Body of pancreas (tissue), 4 donors: ENCODE data around the gene CALCOCO1. TPM values are rescaled to one million over a fixed set of nuclear protein-coding genes. Genes with fewer than 3 reads are reported as not detected.
"Not testable (repeated sequence)": the region's sequence is repeated elsewhere in the genome, so short reads cannot be mapped to it uniquely, and the experiment has no call there.

Experiments
- ATAC-seq: fragments of 150-250 bp; one replicate; pipeline ENCODE4 v1.9.1; 2016
- DNase-seq, 4 donors: peaks; one replicate each; pipeline ENCODE4 v3.0.0-alpha.2; 2019
- H3K27ac ChIP-seq, 4 donors: fragments of 200-600 bp; sonication (generic); 1 replicate in 3 of 4; 2 replicates in 1 of 4; pipeline versions ENCODE4 v1.5.1 to v1.6.1; 2016 to 2019; ENCODE audit warnings: mild to moderate bottlenecking in 1 of 4, mixed read lengths in 1 of 4, moderate library complexity in 1 of 4
- H3K27me3 ChIP-seq, 2 donors: fragments of 200-600 bp; sonication (generic); one replicate each; pipeline ENCODE4 v1.6.0; 2016; ENCODE audit warnings: mild to moderate bottlenecking in 1 of 2
- H3K36me3 ChIP-seq, 2 donors: fragments of 200-600 bp; sonication (generic); replicated peaks in 1 of 2; 2 replicates each; pipeline ENCODE4 v1.5.1; 2016; ENCODE audit warnings: low read depth in 2 of 2; ENCODE audit not compliant: insufficient read depth in 1 of 2
- H3K4me1 ChIP-seq: fragments of 200-600 bp; sonication (generic); one replicate; pipeline ENCODE4 v1.6.0; 2016
- H3K4me3 ChIP-seq, 2 donors: fragments of 200-600 bp; sonication (generic); 1 replicate in 1 of 2; 2 replicates in 1 of 2; pipeline ENCODE4 v1.5.1; 2016 to 2019
- H3K9me3 ChIP-seq, 3 donors: fragments of 200-600 bp; sonication (generic); 1 replicate in 2 of 3; 2 replicates in 1 of 3; pipeline ENCODE4 v1.5.1; 2016
- CTCF ChIP-seq, 7 experiments: fragments of 450-650 bp in 4 of 7; fragments of 200-600 bp in 3 of 7; sonication (generic) in 3 of 7; IDR thresholded peaks; one replicate each; pipeline ENCODE4 v1.5.1; 2016 to 2019; ENCODE audit warnings: antibody characterized with exemption in 7 of 7
- POLR2A ChIP-seq, 3 donors: fragments of 450-650 bp; IDR thresholded peaks; one replicate each; pipeline ENCODE4 v1.6.1; 2016; ENCODE audit warnings: antibody characterized with exemption in 3 of 3, mild to moderate bottlenecking in 2 of 3
- WGBS, 2 donors: methylation state at CpG; one replicate each; pipeline ENCODE4 v1.1.5; 2017; 5-methylcytosine and 5-hydroxymethylcytosine counted together
- intact Hi-C: fragments of 100-400 bp; cut with DNase I; formaldehyde crosslinking; loops from one replicate; pipeline ENCODE4 v1.15.1; 2023
- total RNA-seq, 2 donors: library from RNA; depleted of rRNA; stranded (reverse); fragments of >200 nt; gene quantifications; one replicate each; pipeline ENCODE4 v1.1.0, GENCODE V29; 2016

The CALCOCO1 gene
- total RNA-seq, 2 donors from 2014 or later, result 109 to 153 TPM

- WGBS, 2 donors, result 76 to 78% methylated on average over 5 of the region's 5 CpGs
- ATAC-seq (no peak), DNase-seq (no peak)
- no peaks in the 10 kb centered on the region for H3K27me3 ChIP-seq
- intact Hi-C loops, result no loop called here
- no peak overlapping the region for H3K4me3 ChIP-seq
- no peaks in the 10 kb centered on the region for H3K4me1 ChIP-seq
- H3K27ac ChIP-seq, result no peak overlapping the region
- H3K36me3 ChIP-seq, result no peaks in the 10 kb centered on the region
- TF ChIP-seq CTCF (IDR thresholded peaks at IDR 0.05), result no peak
- no peaks in the 10 kb centered on the region for H3K9me3 ChIP-seq
These were observed 41.7 kb upstream of the CALCOCO1 start for GRCh38 chr12:53768976-53769375.

DNA sequence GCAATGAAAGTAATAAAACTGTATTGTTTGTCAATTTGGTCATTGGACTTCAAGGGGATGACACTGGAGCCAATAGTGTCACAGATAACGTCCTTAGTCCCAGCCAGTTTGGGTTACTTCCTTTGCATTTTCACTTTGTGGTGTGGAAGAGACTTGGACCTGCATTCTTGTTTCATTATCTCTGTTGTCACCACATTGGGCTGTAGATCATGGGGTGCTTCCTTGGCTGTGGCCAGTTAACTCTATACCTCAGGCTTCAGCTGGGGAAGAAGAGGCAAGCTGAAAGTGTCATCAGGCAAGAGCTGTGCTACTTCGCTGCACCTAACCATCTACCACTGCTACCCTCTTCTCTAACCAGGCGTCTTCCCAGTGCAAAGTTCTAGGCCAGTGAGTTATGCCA is 39.6 kb upstream of the CALCOCO1 start:
- intact Hi-C loops, result no loop called here
- DNase-seq (no peak), ATAC-seq (no peak)
- Histone ChIP-seq H3K4me1 (no peaks in the 10 kb centered on the region), H3K27ac (no peak overlapping the region), H3K4me3 (no peak overlapping the region), H3K36me3 (no peaks in the 10 kb centered on the region), H3K27me3 (no peaks in the 10 kb centered on the region), H3K9me3 (no peaks in the 10 kb centered on the region)
- 66 to 75% methylated on average over 3 of the region's 3 CpGs for WGBS, 2 donors
- no peak for TF ChIP-seq POLR2A (IDR thresholded peaks at IDR 0.05)

DNA sequence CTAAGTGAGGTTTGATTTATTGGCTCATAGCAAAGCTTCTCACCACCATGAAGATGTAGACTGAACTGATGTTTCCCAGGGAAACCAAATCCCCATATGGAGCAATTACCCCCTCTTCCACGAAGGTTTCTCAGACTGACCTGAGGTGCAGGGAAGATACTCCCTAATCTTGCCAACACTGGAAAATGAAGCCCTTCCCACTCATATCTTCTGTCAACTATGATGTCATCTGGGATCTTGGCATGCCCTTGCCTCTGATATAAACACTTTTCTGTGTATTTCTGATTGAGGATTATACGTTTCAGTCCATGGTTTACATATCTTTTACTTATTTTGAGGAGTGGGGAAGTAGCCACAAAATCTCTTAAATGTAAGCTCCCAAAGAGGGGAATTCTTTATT is 38.6 kb upstream of the CALCOCO1 start:
- H3K27me3 ChIP-seq, result no peaks in the 10 kb centered on the region
- no peak overlapping the region for H3K27ac ChIP-seq
- no peak for ATAC-seq
- H3K36me3 ChIP-seq, result no peaks in the 10 kb centered on the region
- no peak for DNase-seq
- TF ChIP-seq CTCF (IDR thresholded peaks at IDR 0.05) (no peak), POLR2A (IDR thresholded peaks at IDR 0.05) (no peak)
- 45 to 57% methylated on average over 2 of the region's 2 CpGs for WGBS, 2 donors
- no peaks in the 10 kb centered on the region for H3K4me1 ChIP-seq
- intact Hi-C loops, result no loop called here
- no peak overlapping the region for H3K4me3 ChIP-seq
- H3K9me3 ChIP-seq, result no peaks in the 10 kb centered on the region

GRCh38 chr12:53764615-53765014 is 37.4 kb upstream of the CALCOCO1 start:
- no peaks in the 10 kb centered on the region for H3K36me3 ChIP-seq
- no peak overlapping the region for H3K4me3 ChIP-seq
- H3K27ac ChIP-seq, result no peak overlapping the region
- intact Hi-C loops, result no loop called here
- no peaks in the 10 kb centered on the region for H3K9me3 ChIP-seq
- 72 to 76% methylated on average over 4 of the region's 4 CpGs for WGBS, 2 donors
- H3K27me3 ChIP-seq, result no peaks in the 10 kb centered on the region
- no peaks in the 10 kb centered on the region for H3K4me1 ChIP-seq
- TF ChIP-seq POLR2A (IDR thresholded peaks at IDR 0.05) (no peak), CTCF (IDR thresholded peaks at IDR 0.05) (no peak)
- no peak for ATAC-seq
- DNase-seq, result no peak

- H3K4me3 ChIP-seq, H3K9me3 ChIP-seq, H3K36me3 ChIP-seq, H3K27ac ChIP-seq, DNase-seq, ATAC-seq, intact Hi-C loops, H3K4me1 ChIP-seq, H3K27me3 ChIP-seq: not testable (repeated sequence)
- 93% methylated on average over 3 of the region's 3 CpGs for WGBS, 2 donors
These were observed 35.5 kb upstream of the CALCOCO1 start for GRCh38 chr12:53762793-53763192.

- DNase-seq (no peak), ATAC-seq (no peak)
- no peaks in the 10 kb centered on the region for H3K27me3 ChIP-seq
- no peaks in the 10 kb centered on the region for H3K36me3 ChIP-seq
- H3K27ac ChIP-seq, result no peak overlapping the region
- TF ChIP-seq CTCF (IDR thresholded peaks at IDR 0.05) (no peak), POLR2A (IDR thresholded peaks at IDR 0.05) (no peak)
- intact Hi-C loops, result no loop called here
- H3K9me3 ChIP-seq, result no peaks in the 10 kb centered on the region
- H3K4me3 ChIP-seq, result no peak overlapping the region
- H3K4me1 ChIP-seq, result peaks cover 13% of the 10 kb centered on the region
These were observed 34.1 kb upstream of the CALCOCO1 start for GRCh38 chr12:53761306-53761705.
